B cell (primary cell): ENCODE measurements around the gene GARS1. TPM values are rescaled to one million over a fixed set of nuclear protein-coding genes. Genes with fewer than 3 reads are reported as not detected.

Experiments
- ATAC-seq: fragments of 200-7000 bp; cut with Tn5 transposase; one replicate; pipeline ENCODE4 v1.10.0; 2021; ENCODE audit warnings: low read depth, mild to moderate bottlenecking, moderate number of reproducible peaks, moderate library complexity
- CTCF ChIA-PET: fragments of 350-600 bp; sonication (Branson Sonifier 250); formaldehyde crosslinking; loops from one replicate; lab custom pipeline; 2021; ENCODE audit warnings: antibody characterized with exemption, inconsistent platforms; lab: Charles Lee
- POLR2A ChIA-PET: fragments of 350-600 bp; sonication (Branson Sonifier 250); formaldehyde crosslinking; loops from one replicate; lab custom pipeline; 2021; ENCODE audit warnings: antibody characterized with exemption; lab: Charles Lee
- DNase-seq: peaks from one replicate; pipeline ENCODE4 v3.0.0; 2013
- H2AFZ ChIP-seq: 2 replicates; pipeline ENCODE4 v1.6.1; 2012; ENCODE audit warnings: mild to moderate bottlenecking, low read depth, low read length; ENCODE audit not compliant: insufficient read depth, poor library complexity, severe bottlenecking
- H3K27ac ChIP-seq, 2 donors: 1 replicate in 1 of 2; 2 replicates in 1 of 2; pipeline ENCODE4 v1.5.1; 2012 to 2013; ENCODE audit warnings: low read length in 2 of 2, mild to moderate bottlenecking in 2 of 2, moderate library complexity in 1 of 2
- H3K27me3 ChIP-seq, 4 experiments: fragments of 200-600 bp in 1 of 4; sonication (generic) in 1 of 4; replicated peaks in 1 of 4; 1 replicate in 2 of 4; 2 replicates in 2 of 4; pipeline versions ENCODE4 v1.6.1 to v1.7.0; 2013 to 2016; ENCODE audit warnings: low read length in 3 of 4, mild to moderate bottlenecking in 2 of 4, mixed read lengths in 1 of 4, moderate library complexity in 1 of 4; ENCODE audit not compliant: insufficient read depth in 4 of 4, control insufficient read depth in 3 of 4; ENCODE audit errors: control extremely low read depth in 1 of 4
- H3K36me3 ChIP-seq, 2 experiments: replicated peaks in 1 of 2; 1 replicate in 1 of 2; 2 replicates in 1 of 2; pipeline versions ENCODE4 v1.6.1 to v1.7.1; 2013; ENCODE audit warnings: low read length in 1 of 2; ENCODE audit not compliant: insufficient read depth in 2 of 2, control insufficient read depth in 1 of 2; ENCODE audit errors: control extremely low read depth in 1 of 2, extremely low read depth in 1 of 2
- H3K4me1 ChIP-seq, 2 donors: fragments of 200-600 bp in 1 of 2; sonication (generic) in 1 of 2; 1 replicate in 1 of 2; 2 replicates in 1 of 2; pipeline versions ENCODE4 v1.5.1 to v1.6.1; 2013 to 2017; ENCODE audit warnings: low read length in 2 of 2; ENCODE audit not compliant: control insufficient read depth in 2 of 2, insufficient read depth in 2 of 2
- H3K4me2 ChIP-seq: replicated peaks from 2 replicates; pipeline ENCODE3; 2012; ENCODE audit warnings: mild to moderate bottlenecking, low read depth, low read length; ENCODE audit not compliant: poor library complexity, severe bottlenecking
- H3K4me3 ChIP-seq, 5 experiments: fragments of 200-600 bp in 1 of 5; sonication (generic) in 1 of 5; 1 replicate in 3 of 5; 2 replicates in 2 of 5; pipeline versions ENCODE4 v1.5.1 to v1.7.0; 2011 to 2016; ENCODE audit warnings: low read length in 4 of 5, mild to moderate bottlenecking in 4 of 5, low read depth in 2 of 5, control low read depth in 1 of 5, moderate library complexity in 1 of 5; ENCODE audit not compliant: insufficient read depth in 1 of 5; ENCODE audit errors: control extremely low read depth in 1 of 5, extremely low read depth in 1 of 5
- H3K79me2 ChIP-seq: fragments of 200-600 bp; sonication (generic); one replicate; pipeline ENCODE4 v1.6.0; 2016; ENCODE audit warnings: low read length; ENCODE audit not compliant: control insufficient read depth, insufficient read depth
- H3K9ac ChIP-seq: fragments of 200-600 bp; sonication (generic); 2 replicates; pipeline ENCODE4 v1.6.1; 2017; ENCODE audit warnings: mild to moderate bottlenecking, low read length, moderate library complexity
- H3K9me3 ChIP-seq, 3 donors: one replicate each; pipeline versions ENCODE4 v1.6.1 to v1.7.1; 2013; ENCODE audit warnings: low read length in 2 of 3; ENCODE audit not compliant: control insufficient read depth in 2 of 3, insufficient read depth in 1 of 3; ENCODE audit errors: control extremely low read depth in 1 of 3
- H4K20me1 ChIP-seq: 2 replicates; pipeline ENCODE4 v1.6.0; 2012; ENCODE audit warnings: mild to moderate bottlenecking, low read length; ENCODE audit not compliant: insufficient read depth, control insufficient read depth, poor library complexity, severe bottlenecking
- H3K27ac Mint-ChIP-seq: one replicate; pipeline ENCODE4 v1.8.0; 2021; ENCODE audit warnings: mixed read lengths
- H3K27me3 Mint-ChIP-seq: one replicate; pipeline ENCODE4 v1.8.0; 2021; ENCODE audit warnings: mixed read lengths
- H3K4me1 Mint-ChIP-seq: one replicate; pipeline ENCODE4 v1.8.0; 2021; ENCODE audit warnings: mixed read lengths
- H3K4me3 Mint-ChIP-seq: one replicate; pipeline ENCODE4 v1.8.0; 2021; ENCODE audit warnings: mixed read lengths
- H3K9me3 Mint-ChIP-seq: one replicate; pipeline ENCODE4 v1.8.0; 2022; ENCODE audit warnings: mixed read lengths; ENCODE audit not compliant: insufficient read depth
- CTCF ChIP-seq: fragments of 200-600 bp; IDR thresholded peaks from one replicate; pipeline ENCODE4 v1.8.0; 2022; ENCODE audit warnings: antibody characterized with exemption, mild to moderate bottlenecking
- EZH2 ChIP-seq: IDR thresholded peaks from 2 replicates; pipeline ENCODE4 v1.6.1; 2012; ENCODE audit warnings: borderline replicate concordance, low read depth, mild to moderate bottlenecking, moderate library complexity, low read length; ENCODE audit not compliant: insufficient read depth, poor library complexity, severe bottlenecking
- WGBS: methylation state at CpG from one replicate; pipeline ENCODE4 v1.1.5; 2013; ENCODE audit warnings: missing lambda C conversion rate; ENCODE audit not compliant: insufficient coverage; 5-methylcytosine and 5-hydroxymethylcytosine counted together
- intact Hi-C: fragments of 100-400 bp; cut with micrococcal nuclease; formaldehyde crosslinking; loops from one replicate; pipeline ENCODE4 v1.10.0; 2022
- polyA plus RNA-seq: library from polyadenylated mRNA; depleted of rRNA; stranded (reverse); fragments of >200 nt; gene quantifications from 2 replicates; pipeline ENCODE4 v1.2.3, GENCODE V29; 2012
- total RNA-seq, 2 donors: library from RNA; stranded (reverse); fragments of 120-200 nt in 1 of 2; gene quantifications; 1 replicate in 1 of 2; 2 replicates in 1 of 2; pipeline versions ENCODE4 v1.2.3 to v1.2.4, GENCODE V29; 2013 to 2022

The GARS1 gene
- total and polyA plus RNA-seq, 2 donors (not counting 1 experiment from before 2014, with no cell fraction given): 54.9 to 61.7 TPM

DNA sequence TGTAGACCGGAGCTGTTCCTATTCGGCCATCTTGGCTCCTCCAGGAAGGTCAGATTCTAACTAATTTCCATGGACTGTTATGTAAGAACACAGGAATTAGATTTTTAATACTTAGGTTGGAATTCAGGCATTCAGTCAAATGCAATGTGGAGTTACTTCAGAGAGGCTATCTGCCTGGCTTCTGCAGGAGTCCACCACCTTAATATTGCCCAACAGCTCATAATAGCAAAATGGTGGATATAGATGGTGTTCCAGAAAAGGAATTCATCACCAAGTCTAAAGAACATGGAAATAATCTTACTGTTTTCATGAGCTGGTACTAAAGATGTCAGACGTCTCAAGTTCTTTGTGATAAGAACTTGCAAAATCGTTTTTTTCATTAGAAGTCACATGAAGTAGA is 48.1 kb downstream of the GARS1 start:
- Histone ChIP-seq H2AFZ (no peak overlapping the region), H3K9me3 (no peaks in the 10 kb centered on the region), H3K27ac (no peak overlapping the region), H3K79me2 (no peaks in the 10 kb centered on the region), H3K4me3 (no peak overlapping the region), H3K36me3 (peaks cover 0 to 2% of the 10 kb centered on the region in 2 experiments), H3K9ac (no peak overlapping the region), H4K20me1 (no peaks in the 10 kb centered on the region), H3K4me1 (no peaks in the 10 kb centered on the region), H3K4me2 (no peak overlapping the region), H3K27me3 (no peaks in the 10 kb centered on the region)
- no peak overlapping the region for H3K27ac Mint-ChIP-seq
- no peaks in the 10 kb centered on the region for H3K4me1 Mint-ChIP-seq
- DNase-seq: no peak
- H3K27me3 Mint-ChIP-seq: no peaks in the 10 kb centered on the region
- ATAC-seq: no peak
- intact Hi-C loops: no loop called here
- no peaks in the 10 kb centered on the region for H3K9me3 Mint-ChIP-seq
- 83% methylated on average over 2 of the region's 4 CpGs for whole genome bisulfite sequencing
- H3K4me3 Mint-ChIP-seq: no peak overlapping the region
- POLR2A ChIA-PET: no interaction called here
- TF ChIP-seq EZH2 (no peak), CTCF (no peak)
- CTCF ChIA-PET: no interaction called here

GRCh38 chr7:30644286-30644955 is 49.7 kb downstream of the GARS1 start:
- no peaks in the 10 kb centered on the region for H4K20me1 ChIP-seq
- no peaks in the 10 kb centered on the region for H3K27me3 ChIP-seq
- no peak overlapping the region for H2AFZ ChIP-seq
- ChIA-PET POLR2A (no interaction called here), CTCF (no interaction called here)
- no peak overlapping the region for H3K27ac ChIP-seq
- Mint-ChIP-seq H3K9me3 (no peaks in the 10 kb centered on the region), H3K4me3 (no peak overlapping the region), H3K27me3 (no peaks in the 10 kb centered on the region), H3K4me1 (no peaks in the 10 kb centered on the region), H3K27ac (no peak overlapping the region)
- DNase-seq (no peak), ATAC-seq (no peak)
- no peaks in the 10 kb centered on the region for H3K9me3 ChIP-seq
- no peak overlapping the region for H3K9ac ChIP-seq
- intact Hi-C loops: no loop called here
- peaks cover 0 to 2% of the 10 kb centered on the region in 2 experiments for H3K36me3 ChIP-seq
- H3K4me2 ChIP-seq: no peak overlapping the region
- TF ChIP-seq EZH2 (no peak), CTCF (no peak)
- 100% methylated on average over 2 of the region's 4 CpGs for WGBS
- no peaks in the 10 kb centered on the region for H3K79me2 ChIP-seq
- no peak overlapping the region for H3K4me3 ChIP-seq
- no peaks in the 10 kb centered on the region for H3K4me1 ChIP-seq
